Panc1 (cell line): ENCODE results near the gene COP1.

ENCODE experiments used
- CTCF ChIP-seq: fragments of 450-650 bp; IDR thresholded peaks from 2 replicates; pipeline ENCODE4 v1.5.1; 2017; ENCODE audit warnings: mild to moderate bottlenecking
- POLR2AphosphoS5 ChIP-seq: IDR thresholded peaks from 2 replicates; pipeline ENCODE4 v1.6.1; 2012; ENCODE audit warnings: mild to moderate bottlenecking, low read depth, low read length, moderate library complexity
- REST ChIP-seq, 2 experiments: IDR thresholded peaks; 2 replicates each; pipeline ENCODE4 v1.6.1; 2011 to 2012; ENCODE audit warnings: low read depth in 2 of 2, control low read depth in 1 of 2, low read length in 1 of 2, mild to moderate bottlenecking in 1 of 2, moderate library complexity in 1 of 2; ENCODE audit not compliant: insufficient read depth in 1 of 2
- SIN3A ChIP-seq: IDR thresholded peaks from 2 replicates; pipeline ENCODE4 v1.6.1; 2012; ENCODE audit warnings: low read depth, mild to moderate bottlenecking, low read length, moderate library complexity, borderline replicate concordance; ENCODE audit not compliant: insufficient read depth
- TCF7L2 ChIP-seq: IDR thresholded peaks from 2 replicates; pipeline ENCODE4 v1.6.1; 2011; ENCODE audit warnings: mild to moderate bottlenecking, low read depth, low read length, inconsistent platforms

- TF ChIP-seq CTCF (no peak), POLR2AphosphoS5 (no peak), REST (IDR thresholded peaks at IDR 0.05; ENCODE audit: insufficient read depth in 1 of 2, low read depth in 2 of 2, low read length in 1 of 2) (no peak), SIN3A (no peak), TCF7L2 (no peak)
Observed at GRCh38 chr1:176134666-176135065, 72.4 kb downstream of the COP1 start.
